ENCODE measurements around the gene ADAM33.

ADAM33 gene

GRCh38 chr20:3701061-3701998 lies 19.5 kb upstream of the ADAM33 start:
- H3K4me3 ChIP-seq (ENCODE audit: low read depth, low read length): no peak overlapping the region
- no peak for DNase-seq (ENCODE audit: low read depth)
- TF ChIP-seq, protein P1, sequence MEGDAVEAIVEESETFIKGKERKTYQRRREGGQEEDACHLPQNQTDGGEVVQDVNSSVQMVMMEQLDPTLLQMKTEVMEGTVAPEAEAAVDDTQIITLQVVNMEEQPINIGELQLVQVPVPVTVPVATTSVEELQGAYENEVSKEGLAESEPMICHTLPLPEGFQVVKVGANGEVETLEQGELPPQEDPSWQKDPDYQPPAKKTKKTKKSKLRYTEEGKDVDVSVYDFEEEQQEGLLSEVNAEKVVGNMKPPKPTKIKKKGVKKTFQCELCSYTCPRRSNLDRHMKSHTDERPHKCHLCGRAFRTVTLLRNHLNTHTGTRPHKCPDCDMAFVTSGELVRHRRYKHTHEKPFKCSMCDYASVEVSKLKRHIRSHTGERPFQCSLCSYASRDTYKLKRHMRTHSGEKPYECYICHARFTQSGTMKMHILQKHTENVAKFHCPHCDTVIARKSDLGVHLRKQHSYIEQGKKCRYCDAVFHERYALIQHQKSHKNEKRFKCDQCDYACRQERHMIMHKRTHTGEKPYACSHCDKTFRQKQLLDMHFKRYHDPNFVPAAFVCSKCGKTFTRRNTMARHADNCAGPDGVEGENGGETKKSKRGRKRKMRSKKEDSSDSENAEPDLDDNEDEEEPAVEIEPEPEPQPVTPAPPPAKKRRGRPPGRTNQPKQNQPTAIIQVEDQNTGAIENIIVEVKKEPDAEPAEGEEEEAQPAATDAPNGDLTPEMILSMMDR (conservative IDR thresholded peaks at IDR 0.05; ENCODE audit: low read depth, low read length): no peak

DNA sequence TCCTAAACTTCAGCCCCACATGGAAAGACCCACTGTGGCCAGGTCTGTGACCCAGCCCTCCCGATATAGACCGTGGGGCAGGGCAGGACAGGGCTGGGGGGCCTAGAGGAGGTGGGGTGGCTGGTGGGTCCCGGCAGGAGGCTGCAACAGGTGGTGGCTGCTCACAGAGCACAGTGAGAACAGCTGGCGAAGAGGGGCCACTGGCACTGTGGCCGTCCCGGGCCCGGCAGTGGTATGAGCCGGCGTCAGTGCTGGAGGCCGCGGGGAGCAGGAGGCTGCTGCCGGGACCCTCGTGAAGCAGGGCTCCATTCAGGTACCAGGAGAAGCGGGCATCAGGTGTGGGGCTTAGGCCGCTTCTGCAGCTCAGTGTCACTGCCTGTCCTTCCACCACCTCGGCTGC lies 17.2 kb upstream of the ADAM33 start:
- TF ChIP-seq, protein P1 (conservative IDR thresholded peaks at IDR 0.05; ENCODE audit: low read depth, low read length): no peak
- no peak for DNase-seq (ENCODE audit: low read depth)
- H3K4me3 ChIP-seq (ENCODE audit: low read depth, low read length): no peak overlapping the region

DNA sequence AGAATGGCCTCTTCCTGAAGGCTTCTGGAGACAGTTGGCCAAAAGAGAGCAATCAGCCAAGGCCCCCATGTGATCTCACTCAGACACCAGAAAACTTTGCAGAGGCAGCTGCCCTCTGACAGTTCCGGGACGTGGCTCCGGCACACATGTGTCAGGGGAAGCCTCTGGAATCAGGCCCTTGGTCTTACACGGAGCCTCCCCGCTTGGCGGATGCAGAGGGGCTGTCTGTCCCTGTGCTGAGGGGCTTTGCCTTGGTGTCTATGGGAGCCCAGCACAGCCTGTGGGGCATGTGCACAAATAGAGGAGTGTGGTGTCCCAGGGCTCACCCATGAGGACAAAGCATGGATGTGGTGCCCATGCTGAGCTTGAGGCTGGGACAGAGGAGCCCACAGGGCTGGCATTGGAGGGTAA lies 16.8 kb upstream of the ADAM33 start:
- H3K4me3 ChIP-seq (ENCODE audit: low read depth, low read length): no peak overlapping the region
- no peak for DNase-seq (ENCODE audit: low read depth)
- TF ChIP-seq, protein P1 (conservative IDR thresholded peaks at IDR 0.05; ENCODE audit: low read depth, low read length): no peak

GRCh38 chr20:3697588-3698305 lies 15.9 kb upstream of the ADAM33 start:
- no peak for DNase-seq (ENCODE audit: low read depth)
- TF ChIP-seq, protein P1 (conservative IDR thresholded peaks at IDR 0.05; ENCODE audit: low read depth, low read length): no peak
- no peak overlapping the region for H3K4me3 ChIP-seq (ENCODE audit: low read depth, low read length)

- TF ChIP-seq, protein P1 (conservative IDR thresholded peaks at IDR 0.05; ENCODE audit: low read depth, low read length): no peak
- DNase-seq (ENCODE audit: low read depth): no peak
These were observed 15.2 kb upstream of the ADAM33 start for GRCh38 chr20:3696745-3697587.

DNA sequence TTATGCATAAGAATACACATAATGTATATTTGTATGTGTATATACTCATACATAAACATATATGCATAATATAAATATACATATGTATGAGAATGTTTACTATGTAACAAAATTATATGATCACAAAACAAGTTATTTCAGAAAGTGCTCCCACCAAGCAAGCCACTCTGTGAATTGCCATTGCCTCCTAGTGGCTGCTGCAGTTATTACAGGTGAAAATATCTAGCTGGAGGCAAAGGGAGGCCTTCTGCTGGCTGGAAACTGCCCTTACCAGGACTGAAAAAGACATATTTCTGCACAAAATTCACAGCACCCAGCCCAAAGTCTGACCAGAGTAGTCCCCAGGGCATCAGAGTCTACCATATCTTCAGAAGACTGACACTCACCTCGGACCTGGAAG lies 14.4 kb upstream of the ADAM33 start:
- no peak for DNase-seq (ENCODE audit: low read depth)
- no peak overlapping the region for H3K4me3 ChIP-seq (ENCODE audit: low read depth, low read length)
- TF ChIP-seq, protein P1 (conservative IDR thresholded peaks at IDR 0.05; ENCODE audit: low read depth, low read length): peak; percentile 65

More at GRCh38 chr20:3696745-3697587, 15.2 kb upstream of the ADAM33 start:
- H3K4me3 ChIP-seq (ENCODE audit: low read depth, low read length): no peak overlapping the region

Measured in choroid plexus epithelial cell (primary cell).